Common myeloid progenitor, CD34-positive (primary cell): Measurements from ENCODE around the gene MTHFD1L.

Experiments used
- CTCF ChIA-PET: fragments of 350-600 bp; sonication (Branson Sonifier 250); formaldehyde crosslinking; loops from one replicate; lab custom pipeline; 2021; ENCODE audit warnings: antibody characterized with exemption; lab: Charles Lee
- POLR2A ChIA-PET: fragments of 350-600 bp; sonication (Branson Sonifier 250); formaldehyde crosslinking; loops from one replicate; lab custom pipeline; 2021; ENCODE audit warnings: antibody characterized with exemption; lab: Charles Lee
- DNase-seq, 3 donors: peaks; one replicate each; pipeline versions ENCODE4 v3.0.0 to v3.0.0-alpha.2; 2013
- H3K27ac ChIP-seq, 2 experiments: 1 replicate in 1 of 2; 2 replicates in 1 of 2; pipeline ENCODE4 v1.7.0; 2013; ENCODE audit warnings: inconsistent platforms in 2 of 2, low read length in 2 of 2, mild to moderate bottlenecking in 2 of 2, low read depth in 1 of 2, moderate library complexity in 1 of 2; ENCODE audit not compliant: severe bottlenecking in 2 of 2, insufficient read depth in 1 of 2, poor library complexity in 1 of 2
- H3K27me3 ChIP-seq, 5 experiments: replicated peaks in 2 of 5; 1 replicate in 3 of 5; 2 replicates in 2 of 5; pipeline versions ENCODE4 v1.6.1 to v1.7.0; 2013; ENCODE audit warnings: low read length in 4 of 5, mild to moderate bottlenecking in 2 of 5, moderate library complexity in 2 of 5, inconsistent platforms in 1 of 5; ENCODE audit not compliant: insufficient read depth in 5 of 5, control insufficient read depth in 4 of 5
- H3K36me3 ChIP-seq, 4 experiments: 1 replicate in 2 of 4; 2 replicates in 2 of 4; pipeline versions ENCODE4 v1.6.1 to v1.7.0; 2013; ENCODE audit warnings: low read length in 3 of 4, control low read depth in 1 of 4, mild to moderate bottlenecking in 1 of 4; ENCODE audit not compliant: control insufficient read depth in 4 of 4, insufficient read depth in 4 of 4
- H3K4me1 ChIP-seq, 4 experiments: 1 replicate in 3 of 4; 2 replicates in 1 of 4; pipeline versions ENCODE4 v1.6.1 to v1.7.1; 2013; ENCODE audit warnings: low read length in 3 of 4, mild to moderate bottlenecking in 3 of 4, control low read depth in 1 of 4, inconsistent platforms in 1 of 4, moderate library complexity in 1 of 4; ENCODE audit not compliant: control insufficient read depth in 4 of 4, insufficient read depth in 4 of 4; ENCODE audit errors: control extremely low read depth in 1 of 4
- H3K4me3 ChIP-seq, 7 experiments: 1 replicate in 4 of 7; 2 replicates in 3 of 7; pipeline versions ENCODE4 v1.5.1 to v1.7.0; 2013; ENCODE audit warnings: mild to moderate bottlenecking in 7 of 7, low read length in 6 of 7, moderate library complexity in 6 of 7, inconsistent platforms in 2 of 7, low read depth in 2 of 7, control low read depth in 1 of 7; ENCODE audit not compliant: insufficient read depth in 4 of 7, control insufficient read depth in 1 of 7; ENCODE audit errors: extremely low read depth in 1 of 7
- H3K9me3 ChIP-seq, 5 experiments: 1 replicate in 4 of 5; 2 replicates in 1 of 5; pipeline versions ENCODE4 v1.6.1 to v1.7.1; 2013; ENCODE audit warnings: low read length in 4 of 5, mild to moderate bottlenecking in 2 of 5, inconsistent platforms in 1 of 5, low read depth in 1 of 5, moderate library complexity in 1 of 5; ENCODE audit not compliant: control insufficient read depth in 4 of 5, insufficient read depth in 2 of 5; ENCODE audit errors: control extremely low read depth in 1 of 5
- WGBS: methylation state at CpG from one replicate; pipeline ENCODE4 v1.1.5; 2013; ENCODE audit not compliant: insufficient coverage; 5-methylcytosine and 5-hydroxymethylcytosine counted together

MTHFD1L gene

GRCh38 chr6:151091571-151091970 is 226.1 kb downstream of the MTHFD1L start:
- no peak for DNase-seq
- CTCF ChIA-PET: no interaction called here
- Histone ChIP-seq H3K4me1 (no peaks in the 10 kb centered on the region), H3K27me3 (no peaks in the 10 kb centered on the region), H3K9me3 (no peaks in the 10 kb centered on the region), H3K4me3 (no peak overlapping the region), H3K27ac (no peak overlapping the region), H3K36me3 (peaks cover 2 to 55% (median 27%) of the 10 kb centered on the region in 4 experiments)
- WGBS: no CpG with 5 or more reads among the region's 4 CpGs
- POLR2A ChIA-PET: no interaction called here

DNA sequence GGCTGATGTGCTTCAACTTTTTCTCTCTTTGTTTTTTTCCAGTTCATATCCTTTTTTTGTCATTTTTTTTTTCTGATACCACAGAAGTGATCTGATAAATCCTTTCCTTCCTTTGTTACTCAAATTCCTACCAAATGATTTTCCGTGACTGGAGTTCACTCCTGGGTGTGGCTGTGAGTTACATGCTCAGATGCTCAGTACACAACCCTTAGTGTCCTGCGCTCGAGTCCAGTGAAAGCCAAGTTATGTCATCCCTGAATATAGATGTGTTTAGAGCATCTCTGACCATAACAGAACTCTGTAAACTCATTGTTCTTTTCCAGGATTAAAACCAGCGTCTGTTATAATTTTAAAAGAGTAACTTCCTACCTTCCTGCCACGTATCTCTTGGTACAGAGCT is 227.1 kb downstream of the MTHFD1L start:
- DNase-seq: no peak
- ChIA-PET CTCF (no interaction called here), POLR2A (no interaction called here)
- H3K36me3 ChIP-seq: peaks cover 2 to 55% (median 32%) of the 10 kb centered on the region in 4 experiments
- no peak overlapping the region for H3K4me3 ChIP-seq
- H3K4me1 ChIP-seq: no peaks in the 10 kb centered on the region
- no peaks in the 10 kb centered on the region for H3K9me3 ChIP-seq
- H3K27me3 ChIP-seq: no peaks in the 10 kb centered on the region
- no peak overlapping the region for H3K27ac ChIP-seq
- 81% methylated on average over 4 of the region's 5 CpGs for WGBS

- Histone ChIP-seq H3K4me1 (no peaks in the 10 kb centered on the region), H3K27me3 (no peaks in the 10 kb centered on the region), H3K27ac (no peak overlapping the region), H3K9me3 (no peaks in the 10 kb centered on the region), H3K36me3 (peaks cover 2 to 54% (median 31%) of the 10 kb centered on the region in 4 experiments), H3K4me3 (no peak overlapping the region)
- CTCF ChIA-PET: interaction anchor here (1.4 kb wide), 1 partner anchor 231 kb away, joined by 3 read pairs; no protein-coding TSS in a partner anchor
- no peak for DNase-seq
- POLR2A ChIA-PET: no interaction called here
- 100% methylated on average over 5 of the region's 5 CpGs for WGBS
Measured at GRCh38 chr6:151093706-151094105, 228.2 kb downstream of the MTHFD1L start.

DNA sequence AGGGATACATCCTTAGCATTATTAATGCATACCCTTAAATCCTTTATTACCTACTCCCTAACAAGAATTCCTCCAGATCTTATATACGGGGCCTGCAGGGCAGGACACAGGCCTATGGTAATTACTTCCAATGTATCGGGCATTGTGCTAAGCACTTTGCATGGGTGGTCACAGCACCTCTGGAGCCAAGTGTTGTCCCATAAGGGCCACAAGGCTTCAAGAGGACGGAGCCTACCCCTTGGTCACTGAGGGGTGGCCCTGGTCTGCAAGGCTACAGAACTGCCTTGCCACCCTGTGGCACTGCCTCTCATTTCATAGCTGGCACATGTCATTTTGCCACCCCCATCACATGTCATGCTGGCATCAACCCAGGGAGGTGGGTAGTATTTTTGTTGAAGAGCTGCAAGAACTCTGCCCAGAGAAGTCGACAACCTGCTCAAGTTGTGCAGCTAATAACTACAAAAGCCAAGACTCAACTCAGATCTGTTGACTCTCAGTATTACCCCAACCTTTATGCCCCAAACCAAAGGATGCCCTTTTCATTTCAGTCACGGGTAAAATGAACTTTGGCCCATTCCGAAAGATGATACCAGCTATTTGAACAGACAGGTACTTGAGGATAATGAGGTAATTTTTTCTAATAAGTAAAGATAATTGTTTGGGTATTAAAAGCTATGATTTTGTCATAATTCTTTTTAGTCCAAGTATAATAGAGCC is 230.2 kb downstream of the MTHFD1L start:
- ChIA-PET POLR2A (no interaction called here), CTCF (interaction anchor here (1.0 kb wide), 1 partner anchor 81 kb away, joined by 4 read pairs; no protein-coding TSS in a partner anchor)
- Histone ChIP-seq H3K9me3 (no peaks in the 10 kb centered on the region), H3K27ac (no peak overlapping the region), H3K27me3 (no peaks in the 10 kb centered on the region), H3K4me1 (no peaks in the 10 kb centered on the region), H3K36me3 (peaks cover 2 to 46% (median 25%) of the 10 kb centered on the region in 4 experiments), H3K4me3 (no peak overlapping the region)
- 100% methylated on average over 3 of the region's 6 CpGs for WGBS
- DNase-seq: no peak

- Histone ChIP-seq H3K9me3 (no peaks in the 10 kb centered on the region), H3K4me1 (no peaks in the 10 kb centered on the region), H3K27ac (no peak overlapping the region), H3K36me3 (peaks cover 2 to 43% (median 23%) of the 10 kb centered on the region in 4 experiments), H3K27me3 (no peaks in the 10 kb centered on the region), H3K4me3 (no peak overlapping the region)
- DNase-seq: no peak
- ChIA-PET CTCF (interaction anchor here (1.0 kb wide), 1 partner anchor 82 kb away, joined by 4 read pairs; no protein-coding TSS in a partner anchor), POLR2A (no interaction called here)
- WGBS: 100% methylated on average over 3 of the region's 4 CpGs
Measured at GRCh38 chr6:151096255-151096612, 230.7 kb downstream of the MTHFD1L start.

DNA sequence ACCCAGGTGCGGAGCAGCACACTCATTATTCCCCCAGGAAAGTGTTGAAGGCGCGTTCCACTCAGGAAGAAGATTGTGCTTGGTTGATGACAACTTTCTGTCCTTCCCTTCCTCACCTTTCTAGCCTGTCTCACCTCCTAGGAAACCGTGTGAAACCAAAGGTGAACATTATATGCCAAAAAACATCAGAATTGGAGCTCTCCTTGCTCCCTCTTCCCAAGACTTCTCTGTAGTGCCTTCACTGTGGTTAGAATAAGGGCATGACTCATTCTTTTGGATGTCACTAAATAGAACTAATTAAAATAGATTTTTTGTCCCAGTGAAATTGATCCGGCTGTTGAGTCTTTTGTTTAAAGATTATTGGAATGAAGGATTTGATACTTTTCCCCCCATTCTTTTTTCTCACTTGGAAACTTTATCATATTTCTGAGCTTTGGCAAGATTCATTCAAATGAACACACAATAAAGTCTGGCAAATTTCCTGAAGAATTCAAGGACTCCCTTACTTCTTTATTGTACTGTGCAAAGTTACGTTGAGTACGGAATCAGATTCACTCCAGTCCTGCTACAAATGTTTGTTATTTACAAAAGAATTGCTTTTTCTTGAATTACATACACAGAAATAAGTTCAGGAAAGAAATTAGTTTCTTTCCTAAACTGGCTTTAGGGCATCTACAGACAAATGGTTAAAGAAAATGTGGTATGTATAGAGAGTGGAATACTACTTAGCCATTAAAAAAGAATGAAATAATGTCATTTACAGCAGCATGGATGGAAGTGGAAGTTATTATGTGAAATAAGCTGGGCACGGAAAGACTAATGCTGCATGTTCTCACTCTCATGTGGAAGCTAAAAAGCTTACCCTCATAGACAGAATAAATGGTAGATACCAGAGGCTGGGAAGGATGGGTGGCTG is 231.4 kb downstream of the MTHFD1L start:
- CTCF ChIA-PET: interaction anchor here (1.0 kb wide), 1 partner anchor 83 kb away, joined by 4 read pairs; no protein-coding TSS in a partner anchor
- WGBS: 100% methylated on average over 3 of the region's 8 CpGs
- H3K27me3 ChIP-seq: no peaks in the 10 kb centered on the region
- H3K27ac ChIP-seq: no peak overlapping the region
- no peak overlapping the region for H3K4me3 ChIP-seq
- no peak for DNase-seq
- H3K4me1 ChIP-seq: no peaks in the 10 kb centered on the region
- H3K36me3 ChIP-seq: peaks cover 5 to 36% (median 20%) of the 10 kb centered on the region in 4 experiments
- H3K9me3 ChIP-seq: no peaks in the 10 kb centered on the region
- POLR2A ChIA-PET: no interaction called here
